ENCODE measurements around the gene DDX59.

DDX59 gene

DNA sequence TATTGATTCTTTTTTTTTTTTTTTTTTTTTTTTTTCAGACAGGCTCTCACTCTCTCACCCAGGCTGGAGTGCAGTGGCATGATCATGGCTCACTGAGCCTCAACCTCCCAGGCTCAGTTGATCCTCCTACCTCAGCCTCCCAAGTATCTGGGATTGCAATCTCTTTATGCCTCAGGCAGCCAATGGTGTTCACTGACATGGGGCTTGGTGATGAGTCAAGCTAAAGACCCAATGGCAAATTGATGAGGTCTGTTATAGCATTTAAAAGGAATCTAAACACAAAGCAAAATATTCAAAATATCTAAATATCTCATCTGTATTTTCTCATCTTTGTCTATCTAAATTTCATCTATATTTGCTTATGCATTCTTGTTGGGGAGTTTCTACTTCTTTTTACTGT, 38.5 kb upstream of the DDX59 start (continued):
- TF ChIP-seq INSM2 (tag by site-specific recombination; IDR thresholded peaks at IDR 0.05): no peak
- TF ChIP-seq ZNF223 (tag by site-specific recombination; IDR thresholded peaks at IDR 0.05): no peak
- TF ChIP-seq ZNF37A (tag by site-specific recombination; IDR thresholded peaks at IDR 0.05): no peak
- TF ChIP-seq ZNF626 (tag by site-specific recombination; IDR thresholded peaks at IDR 0.05): no peak
- TF ChIP-seq ZNF701 (tag by site-specific recombination; IDR thresholded peaks at IDR 0.05): no peak
- no peak for TF ChIP-seq REPIN1 (tag by site-specific recombination; IDR thresholded peaks at IDR 0.05; ENCODE audit: low read depth)
- TF ChIP-seq ZNF302 (tag by site-specific recombination; IDR thresholded peaks at IDR 0.05; ENCODE audit: low read depth): no peak

GRCh38 chr1:200707116-200707515, 37.4 kb upstream of the DDX59 start:
- Histone ChIP-seq H3K36me3 (ENCODE audit: control insufficient read depth in 2 of 2, insufficient read depth in 1 of 2, low read length in 2 of 2) (no peaks in the 10 kb centered on the region), H3K4me1 (ENCODE audit: control insufficient read depth, insufficient read depth, low read length) (no peaks in the 10 kb centered on the region), H3K9me3 (ENCODE audit: control insufficient read depth, insufficient read depth, low read depth, low read length) (no peaks in the 10 kb centered on the region), H3K4me3 (ENCODE audit: low read depth, low read length) (no peak overlapping the region), H3K27ac (ENCODE audit: extremely low read depth, low read depth, low read length) (no peak overlapping the region)
- ChIA-PET POLR2A (no interaction called here), CTCF (no interaction called here)
- TF ChIP-seq ZIC2 (tag by site-specific recombination; IDR thresholded peaks at IDR 0.05) (no peak), ZNF416 (tag by site-specific recombination; IDR thresholded peaks at IDR 0.05) (no peak), ZNF585B (tag by site-specific recombination; IDR thresholded peaks at IDR 0.05) (no peak), ZNF510 (tag by site-specific recombination; IDR thresholded peaks at IDR 0.05; ENCODE audit: insufficient replicate concordance) (no peak), KLF17 (tag by site-specific recombination; IDR thresholded peaks at IDR 0.05) (no peak)

DNA sequence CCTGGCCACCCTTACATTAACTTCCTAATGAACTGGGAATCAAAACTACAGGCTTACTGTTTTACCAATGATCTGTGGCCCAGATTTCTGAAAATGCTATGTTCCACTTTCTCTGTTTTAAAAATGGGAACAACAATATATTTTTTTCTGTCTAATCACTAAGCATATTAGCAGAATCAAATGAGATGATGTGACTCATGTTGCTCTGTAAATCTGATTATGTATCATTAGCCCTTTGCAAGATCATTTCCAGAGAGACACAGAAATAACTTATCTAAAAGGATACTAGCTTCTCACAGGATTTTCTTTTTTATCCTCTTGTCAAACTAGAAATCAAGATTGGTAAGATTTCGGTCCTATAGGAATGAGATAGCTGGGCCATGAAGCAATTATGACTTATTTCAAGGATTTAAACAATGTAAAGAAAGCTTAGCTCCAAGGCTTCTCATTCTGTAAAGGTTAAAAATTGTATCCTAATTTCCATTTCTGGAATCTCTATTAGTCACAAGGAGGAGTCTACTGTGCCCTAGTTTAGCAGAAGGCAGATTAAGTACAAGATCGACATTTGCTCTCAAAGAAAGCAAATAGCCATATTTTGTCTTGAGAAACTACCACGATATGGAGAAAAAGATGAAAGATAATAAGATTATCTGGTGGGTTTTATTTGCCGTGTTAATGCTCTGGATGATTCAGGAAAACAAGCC, 36.6 kb upstream of the DDX59 start:
- Histone ChIP-seq H3K9me3 (ENCODE audit: control insufficient read depth, insufficient read depth, low read depth, low read length) (no peaks in the 10 kb centered on the region), H3K27ac (ENCODE audit: extremely low read depth, low read depth, low read length) (no peak overlapping the region), H3K4me1 (ENCODE audit: control insufficient read depth, insufficient read depth, low read length) (no peaks in the 10 kb centered on the region), H3K4me3 (ENCODE audit: low read depth, low read length) (no peak overlapping the region), H3K36me3 (ENCODE audit: control insufficient read depth in 2 of 2, insufficient read depth in 1 of 2, low read length in 2 of 2) (no peaks in the 10 kb centered on the region)
- ChIA-PET CTCF (no interaction called here), POLR2A (no interaction called here)
- TF ChIP-seq ZNF19 (tag by site-specific recombination; IDR thresholded peaks at IDR 0.05; ENCODE audit: low read depth) (no peak), ZNF701 (tag by site-specific recombination; IDR thresholded peaks at IDR 0.05) (no peak), ZBTB6 (tag by site-specific recombination; IDR thresholded peaks at IDR 0.05) (no peak), GLI2 (tag by site-specific recombination; IDR thresholded peaks at IDR 0.05; ENCODE audit: borderline replicate concordance, low read depth) (no peak), ZNF555 (tag by site-specific recombination; conservative IDR thresholded peaks at IDR 0.05) (no peak), ZNF660 (tag by site-specific recombination; IDR thresholded peaks at IDR 0.05) (no peak), ZNF146 (tag by site-specific recombination; IDR thresholded peaks at IDR 0.05) (no peak), ZNF747 (tag by site-specific recombination; IDR thresholded peaks at IDR 0.05) (no peak)
